ENCODE data around the gene B3GALT5.

- TF ChIP-seq POLR2A (IDR thresholded peaks at IDR 0.05), result no peak
- no peak for TF ChIP-seq CTCF (IDR thresholded peaks at IDR 0.05)
Observed at GRCh38 chr21:39660191-39660980, 47.6 kb downstream of the B3GALT5 start.

All from adrenal gland (tissue), 5 donors.